HG02870 (cell line): ENCODE data around the gene TBC1D4.
"Not testable (repeated sequence)": the region's sequence is repeated elsewhere in the genome, so short reads cannot be mapped to it uniquely, and the experiment has no call there.

Experiments used
- ATAC-seq: cut with Tn5 transposase; IDR thresholded peaks from one replicate; pipeline ENCODE4 v1.9.1; 2021; ENCODE audit warnings: mild to moderate bottlenecking, moderate library complexity; ENCODE audit not compliant: unreplicated experiment

TBC1D4 gene

GRCh38 chr13:75329723-75330122, 152.2 kb downstream of the TBC1D4 start:
- no peak for ATAC-seq

- no peak for ATAC-seq
Measured at GRCh38 chr13:75329097-75329496, 152.9 kb downstream of the TBC1D4 start.

- no peak for ATAC-seq
Measured at GRCh38 chr13:75327135-75327510, 154.8 kb downstream of the TBC1D4 start.

GRCh38 chr13:75326173-75327134, 155.5 kb downstream of the TBC1D4 start:
- ATAC-seq, result peak; percentile 85

GRCh38 chr13:75325711-75326110, 156.3 kb downstream of the TBC1D4 start:
- no peak for ATAC-seq

- no peak for ATAC-seq
Measured at GRCh38 chr13:75324413-75324940, 157.5 kb downstream of the TBC1D4 start.

GRCh38 chr13:75321084-75321483, 160.9 kb downstream of the TBC1D4 start:
- ATAC-seq, result no peak

GRCh38 chr13:75319254-75319653, 162.7 kb downstream of the TBC1D4 start:
- ATAC-seq, result no peak

- ATAC-seq, result peak; percentile 61
Measured at GRCh38 chr13:75318138-75318833, 163.7 kb downstream of the TBC1D4 start.

- no peak for ATAC-seq
Measured at GRCh38 chr13:75316427-75316826, 165.5 kb downstream of the TBC1D4 start.

- peak; percentile 39 for ATAC-seq
Measured at GRCh38 chr13:75312884-75313520, 169.0 kb downstream of the TBC1D4 start.

- ATAC-seq, result peak; percentile 36
Measured at GRCh38 chr13:75309981-75310580, 171.9 kb downstream of the TBC1D4 start.

GRCh38 chr13:75308222-75308621, 173.7 kb downstream of the TBC1D4 start:
- ATAC-seq, result peak; percentile 58

GRCh38 chr13:75307370-75307949, 174.5 kb downstream of the TBC1D4 start:
- no peak for ATAC-seq

- ATAC-seq, result not testable (repeated sequence)
Measured at GRCh38 chr13:75306967-75307366, 175.0 kb downstream of the TBC1D4 start.

- no peak for ATAC-seq
Measured at GRCh38 chr13:75305059-75305458, 176.9 kb downstream of the TBC1D4 start.

GRCh38 chr13:75303263-75303662, 178.7 kb downstream of the TBC1D4 start:
- ATAC-seq, result no peak

- no peak for ATAC-seq
Measured at GRCh38 chr13:75302071-75302698, 179.8 kb downstream of the TBC1D4 start.

- peak; percentile 87 for ATAC-seq
Measured at GRCh38 chr13:75299913-75300862, 181.8 kb downstream of the TBC1D4 start.
